NT2/D1 (cell line): Measurements from ENCODE around the gene EPB41L3.

Experiments used
- DNase-seq: peaks from one replicate; pipeline ENCODE4 v3.0.0-alpha.2; 2011; ENCODE audit warnings: low read depth, low spot score
- H3K27me3 ChIP-seq: 2 replicates; pipeline ENCODE4 v1.6.0; 2011; ENCODE audit warnings: mild to moderate bottlenecking; ENCODE audit not compliant: insufficient read length, insufficient read depth
- H3K36me3 ChIP-seq: 2 replicates; pipeline ENCODE4 v1.6.1; 2011; ENCODE audit warnings: mild to moderate bottlenecking, low read length, mixed read lengths; ENCODE audit not compliant: insufficient read depth, insufficient read length
- H3K4me1 ChIP-seq: 2 replicates; pipeline ENCODE4 v1.5.1; 2011; ENCODE audit not compliant: insufficient read depth, insufficient read length
- H3K4me3 ChIP-seq: 2 replicates; pipeline ENCODE4 v1.5.1; 2011; ENCODE audit warnings: low read depth; ENCODE audit not compliant: insufficient read length
- H3K9ac ChIP-seq: 2 replicates; pipeline ENCODE4 v1.6.0; 2011; ENCODE audit warnings: low read depth; ENCODE audit not compliant: insufficient read length
- H3K9me3 ChIP-seq: 2 replicates; pipeline ENCODE4 v1.5.1; 2011; ENCODE audit warnings: mild to moderate bottlenecking, low read length; ENCODE audit not compliant: insufficient read depth
- SUZ12 ChIP-seq: IDR thresholded peaks from 2 replicates; pipeline ENCODE4 v1.6.1; 2011; ENCODE audit not compliant: insufficient read length, insufficient read depth; ENCODE audit errors: extremely low read depth
- YY1 ChIP-seq: IDR thresholded peaks from 2 replicates; pipeline ENCODE4 v1.6.1; 2011; ENCODE audit not compliant: insufficient read length, insufficient read depth
- ZNF274 ChIP-seq: IDR thresholded peaks from 2 replicates; pipeline ENCODE4 v1.6.1; 2011; ENCODE audit warnings: mild to moderate bottlenecking, low read depth, low read length

The EPB41L3 gene

GRCh38 chr18:5451150-5451549 lies 92.6 kb downstream of the EPB41L3 start:
- H3K4me3 ChIP-seq: no peak overlapping the region
- H3K27me3 ChIP-seq: no peaks in the 10 kb centered on the region
- no peaks in the 10 kb centered on the region for H3K4me1 ChIP-seq
- no peaks in the 10 kb centered on the region for H3K9me3 ChIP-seq
- TF ChIP-seq ZNF274: no peak
- TF ChIP-seq SUZ12: no peak
- no peak for TF ChIP-seq YY1
- H3K36me3 ChIP-seq: no peaks in the 10 kb centered on the region
- H3K9ac ChIP-seq: no peak overlapping the region
- DNase-seq: no peak

GRCh38 chr18:5449858-5450509 lies 93.8 kb downstream of the EPB41L3 start:
- no peak for DNase-seq
- Histone ChIP-seq H3K36me3 (no peaks in the 10 kb centered on the region), H3K4me3 (no peak overlapping the region), H3K4me1 (no peaks in the 10 kb centered on the region), H3K9me3 (no peaks in the 10 kb centered on the region), H3K27me3 (no peaks in the 10 kb centered on the region), H3K9ac (no peak overlapping the region)
- no peak for TF ChIP-seq SUZ12
- no peak for TF ChIP-seq ZNF274
- TF ChIP-seq YY1: no peak

GRCh38 chr18:5447442-5447841 lies 96.4 kb downstream of the EPB41L3 start:
- no peak overlapping the region for H3K4me3 ChIP-seq
- H3K27me3 ChIP-seq: no peaks in the 10 kb centered on the region
- no peak overlapping the region for H3K9ac ChIP-seq
- no peaks in the 10 kb centered on the region for H3K9me3 ChIP-seq
- no peaks in the 10 kb centered on the region for H3K36me3 ChIP-seq
- no peak for DNase-seq
- no peak for TF ChIP-seq SUZ12
- no peak for TF ChIP-seq YY1
- TF ChIP-seq ZNF274: no peak
- H3K4me1 ChIP-seq: no peaks in the 10 kb centered on the region

- DNase-seq: no peak
- Histone ChIP-seq H3K9ac (no peak overlapping the region), H3K27me3 (no peaks in the 10 kb centered on the region), H3K36me3 (no peaks in the 10 kb centered on the region), H3K4me1 (no peaks in the 10 kb centered on the region), H3K9me3 (no peaks in the 10 kb centered on the region), H3K4me3 (no peak overlapping the region)
- TF ChIP-seq SUZ12: no peak
- no peak for TF ChIP-seq YY1
- TF ChIP-seq ZNF274: no peak
These were observed 99.0 kb downstream of the EPB41L3 start for GRCh38 chr18:5444847-5445246.

GRCh38 chr18:5444269-5444668 lies 99.5 kb downstream of the EPB41L3 start:
- no peaks in the 10 kb centered on the region for H3K9me3 ChIP-seq
- no peaks in the 10 kb centered on the region for H3K27me3 ChIP-seq
- no peaks in the 10 kb centered on the region for H3K4me1 ChIP-seq
- TF ChIP-seq YY1: no peak
- no peak for TF ChIP-seq ZNF274
- no peak for TF ChIP-seq SUZ12
- no peak overlapping the region for H3K4me3 ChIP-seq
- DNase-seq: no peak
- H3K36me3 ChIP-seq: no peaks in the 10 kb centered on the region
- H3K9ac ChIP-seq: no peak overlapping the region

GRCh38 chr18:5439986-5440696 lies 103.7 kb downstream of the EPB41L3 start:
- Histone ChIP-seq H3K4me1 (no peaks in the 10 kb centered on the region), H3K27me3 (no peaks in the 10 kb centered on the region), H3K9me3 (no peaks in the 10 kb centered on the region), H3K9ac (no peak overlapping the region), H3K36me3 (no peaks in the 10 kb centered on the region), H3K4me3 (no peak overlapping the region)
- no peak for DNase-seq
- TF ChIP-seq ZNF274 (no peak), SUZ12 (no peak), YY1 (no peak)

- Histone ChIP-seq H3K27me3 (no peaks in the 10 kb centered on the region), H3K9me3 (no peaks in the 10 kb centered on the region), H3K9ac (no peak overlapping the region), H3K36me3 (no peaks in the 10 kb centered on the region), H3K4me3 (no peak overlapping the region), H3K4me1 (no peaks in the 10 kb centered on the region)
- no peak for DNase-seq
- TF ChIP-seq ZNF274 (no peak), YY1 (no peak), SUZ12 (no peak)
These were observed 109.4 kb downstream of the EPB41L3 start for GRCh38 chr18:5434425-5434824.
